Liver (tissue), 3 donors: ENCODE measurements around the gene ZNF771.

ENCODE experiments used
- FOXA1 ChIP-seq: IDR thresholded peaks from 2 replicates; pipeline ENCODE4 v1.6.1; 2016; ENCODE audit warnings: antibody characterized with exemption
- JUND ChIP-seq, 2 donors: IDR thresholded peaks; 2 replicates each; pipeline ENCODE4 v1.6.1; 2016; ENCODE audit warnings: antibody characterized with exemption in 2 of 2
- SP1 ChIP-seq: IDR thresholded peaks from 2 replicates; pipeline ENCODE4 v1.6.1; 2018; ENCODE audit warnings: antibody characterized with exemption, mild to moderate bottlenecking
- TF ChIP-seq, protein P1 (sequence below): fragments of 150-350 bp; IDR thresholded peaks from 2 replicates; pipeline ENCODE4 v1.5.1; 2017; ENCODE audit warnings: improper control_type of control experiment, low read depth, low read length; ENCODE audit not compliant: missing input control
- TF ChIP-seq, protein P2 (sequence below): IDR thresholded peaks from 2 replicates; pipeline ENCODE4 v1.6.1; 2016; ENCODE audit warnings: antibody characterized with exemption
- TF ChIP-seq, protein P3 (sequence below): IDR thresholded peaks from 2 replicates; pipeline ENCODE4 v1.6.1; 2016; ENCODE audit warnings: antibody characterized with exemption
- TF ChIP-seq, protein P4 (sequence below): IDR thresholded peaks from 2 replicates; pipeline ENCODE4 v1.6.1; 2016; ENCODE audit warnings: antibody characterized with exemption, mild to moderate bottlenecking
- donor health status: healthy.
- donor health status: healthy.

DNA sequence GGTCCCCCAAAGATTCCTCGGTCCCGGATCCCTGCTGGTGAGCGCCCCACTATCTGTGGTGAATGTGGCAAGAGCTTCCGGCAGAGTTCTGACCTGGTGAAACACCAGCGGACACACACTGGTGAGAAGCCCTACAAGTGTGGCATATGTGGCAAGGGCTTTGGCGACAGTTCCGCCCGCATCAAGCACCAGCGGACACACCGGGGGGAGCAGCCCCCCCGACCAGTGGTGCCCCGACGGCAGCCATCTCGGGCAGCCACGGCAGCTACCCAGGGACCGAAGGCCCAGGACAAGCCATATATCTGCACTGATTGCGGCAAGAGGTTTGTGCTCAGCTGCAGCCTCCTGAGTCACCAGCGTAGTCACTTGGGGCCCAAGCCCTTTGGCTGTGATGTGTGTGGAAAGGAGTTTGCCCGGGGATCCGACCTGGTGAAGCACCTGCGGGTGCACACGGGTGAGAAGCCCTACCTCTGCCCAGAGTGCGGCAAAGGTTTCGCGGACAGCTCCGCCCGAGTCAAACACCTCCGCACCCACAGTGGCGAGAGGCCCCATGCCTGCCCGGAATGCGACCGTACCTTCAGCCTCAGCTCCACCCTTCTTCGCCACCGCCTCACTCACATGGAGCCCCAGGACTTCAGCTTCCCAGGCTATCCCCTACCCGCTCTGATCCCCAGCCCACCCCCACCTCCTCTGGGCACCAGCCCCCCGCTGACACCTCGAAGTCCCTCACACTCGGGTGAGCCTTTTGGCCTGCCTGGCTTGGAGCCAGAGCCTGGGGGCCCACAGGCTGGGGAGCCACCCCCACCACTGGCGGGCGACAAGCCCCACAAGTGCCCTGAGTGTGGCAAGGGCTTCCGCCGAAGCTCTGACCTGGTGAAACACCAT, 9.4 kb upstream of the ZNF771 start:
- TF ChIP-seq, protein P1, sequence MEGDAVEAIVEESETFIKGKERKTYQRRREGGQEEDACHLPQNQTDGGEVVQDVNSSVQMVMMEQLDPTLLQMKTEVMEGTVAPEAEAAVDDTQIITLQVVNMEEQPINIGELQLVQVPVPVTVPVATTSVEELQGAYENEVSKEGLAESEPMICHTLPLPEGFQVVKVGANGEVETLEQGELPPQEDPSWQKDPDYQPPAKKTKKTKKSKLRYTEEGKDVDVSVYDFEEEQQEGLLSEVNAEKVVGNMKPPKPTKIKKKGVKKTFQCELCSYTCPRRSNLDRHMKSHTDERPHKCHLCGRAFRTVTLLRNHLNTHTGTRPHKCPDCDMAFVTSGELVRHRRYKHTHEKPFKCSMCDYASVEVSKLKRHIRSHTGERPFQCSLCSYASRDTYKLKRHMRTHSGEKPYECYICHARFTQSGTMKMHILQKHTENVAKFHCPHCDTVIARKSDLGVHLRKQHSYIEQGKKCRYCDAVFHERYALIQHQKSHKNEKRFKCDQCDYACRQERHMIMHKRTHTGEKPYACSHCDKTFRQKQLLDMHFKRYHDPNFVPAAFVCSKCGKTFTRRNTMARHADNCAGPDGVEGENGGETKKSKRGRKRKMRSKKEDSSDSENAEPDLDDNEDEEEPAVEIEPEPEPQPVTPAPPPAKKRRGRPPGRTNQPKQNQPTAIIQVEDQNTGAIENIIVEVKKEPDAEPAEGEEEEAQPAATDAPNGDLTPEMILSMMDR, result no peak
- TF ChIP-seq, protein P2, sequence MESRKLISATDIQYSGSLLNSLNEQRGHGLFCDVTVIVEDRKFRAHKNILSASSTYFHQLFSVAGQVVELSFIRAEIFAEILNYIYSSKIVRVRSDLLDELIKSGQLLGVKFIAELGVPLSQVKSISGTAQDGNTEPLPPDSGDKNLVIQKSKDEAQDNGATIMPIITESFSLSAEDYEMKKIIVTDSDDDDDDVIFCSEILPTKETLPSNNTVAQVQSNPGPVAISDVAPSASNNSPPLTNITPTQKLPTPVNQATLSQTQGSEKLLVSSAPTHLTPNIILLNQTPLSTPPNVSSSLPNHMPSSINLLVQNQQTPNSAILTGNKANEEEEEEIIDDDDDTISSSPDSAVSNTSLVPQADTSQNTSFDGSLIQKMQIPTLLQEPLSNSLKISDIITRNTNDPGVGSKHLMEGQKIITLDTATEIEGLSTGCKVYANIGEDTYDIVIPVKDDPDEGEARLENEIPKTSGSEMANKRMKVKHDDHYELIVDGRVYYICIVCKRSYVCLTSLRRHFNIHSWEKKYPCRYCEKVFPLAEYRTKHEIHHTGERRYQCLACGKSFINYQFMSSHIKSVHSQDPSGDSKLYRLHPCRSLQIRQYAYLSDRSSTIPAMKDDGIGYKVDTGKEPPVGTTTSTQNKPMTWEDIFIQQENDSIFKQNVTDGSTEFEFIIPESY, result no peak
- TF ChIP-seq, protein P3, sequence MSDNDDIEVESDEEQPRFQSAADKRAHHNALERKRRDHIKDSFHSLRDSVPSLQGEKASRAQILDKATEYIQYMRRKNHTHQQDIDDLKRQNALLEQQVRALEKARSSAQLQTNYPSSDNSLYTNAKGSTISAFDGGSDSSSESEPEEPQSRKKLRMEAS, result no peak
- TF ChIP-seq JUND (IDR thresholded peaks at IDR 0.05) (no peak), SP1 (no peak), FOXA1 (no peak)
- TF ChIP-seq, protein P4, sequence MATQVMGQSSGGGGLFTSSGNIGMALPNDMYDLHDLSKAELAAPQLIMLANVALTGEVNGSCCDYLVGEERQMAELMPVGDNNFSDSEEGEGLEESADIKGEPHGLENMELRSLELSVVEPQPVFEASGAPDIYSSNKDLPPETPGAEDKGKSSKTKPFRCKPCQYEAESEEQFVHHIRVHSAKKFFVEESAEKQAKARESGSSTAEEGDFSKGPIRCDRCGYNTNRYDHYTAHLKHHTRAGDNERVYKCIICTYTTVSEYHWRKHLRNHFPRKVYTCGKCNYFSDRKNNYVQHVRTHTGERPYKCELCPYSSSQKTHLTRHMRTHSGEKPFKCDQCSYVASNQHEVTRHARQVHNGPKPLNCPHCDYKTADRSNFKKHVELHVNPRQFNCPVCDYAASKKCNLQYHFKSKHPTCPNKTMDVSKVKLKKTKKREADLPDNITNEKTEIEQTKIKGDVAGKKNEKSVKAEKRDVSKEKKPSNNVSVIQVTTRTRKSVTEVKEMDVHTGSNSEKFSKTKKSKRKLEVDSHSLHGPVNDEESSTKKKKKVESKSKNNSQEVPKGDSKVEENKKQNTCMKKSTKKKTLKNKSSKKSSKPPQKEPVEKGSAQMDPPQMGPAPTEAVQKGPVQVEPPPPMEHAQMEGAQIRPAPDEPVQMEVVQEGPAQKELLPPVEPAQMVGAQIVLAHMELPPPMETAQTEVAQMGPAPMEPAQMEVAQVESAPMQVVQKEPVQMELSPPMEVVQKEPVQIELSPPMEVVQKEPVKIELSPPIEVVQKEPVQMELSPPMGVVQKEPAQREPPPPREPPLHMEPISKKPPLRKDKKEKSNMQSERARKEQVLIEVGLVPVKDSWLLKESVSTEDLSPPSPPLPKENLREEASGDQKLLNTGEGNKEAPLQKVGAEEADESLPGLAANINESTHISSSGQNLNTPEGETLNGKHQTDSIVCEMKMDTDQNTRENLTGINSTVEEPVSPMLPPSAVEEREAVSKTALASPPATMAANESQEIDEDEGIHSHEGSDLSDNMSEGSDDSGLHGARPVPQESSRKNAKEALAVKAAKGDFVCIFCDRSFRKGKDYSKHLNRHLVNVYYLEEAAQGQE, result no peak
